ENCODE measurements around the gene DCXR. TPM values are rescaled to one million over a fixed set of nuclear protein-coding genes. Genes with fewer than 3 reads are reported as not detected.

The DCXR gene
- 51.8 and 56.6 TPM in 2 replicates for total RNA-seq

- DNase-seq (ENCODE audit: low read depth, low spot score): peak; percentile 80
Observed at GRCh38 chr17:82037092-82037888, at the start of gene DCXR. Gene DCXR (minus strand): TSS chr17:82037697. CDS start chr17:82037682, 15 bp downstream.

DNA sequence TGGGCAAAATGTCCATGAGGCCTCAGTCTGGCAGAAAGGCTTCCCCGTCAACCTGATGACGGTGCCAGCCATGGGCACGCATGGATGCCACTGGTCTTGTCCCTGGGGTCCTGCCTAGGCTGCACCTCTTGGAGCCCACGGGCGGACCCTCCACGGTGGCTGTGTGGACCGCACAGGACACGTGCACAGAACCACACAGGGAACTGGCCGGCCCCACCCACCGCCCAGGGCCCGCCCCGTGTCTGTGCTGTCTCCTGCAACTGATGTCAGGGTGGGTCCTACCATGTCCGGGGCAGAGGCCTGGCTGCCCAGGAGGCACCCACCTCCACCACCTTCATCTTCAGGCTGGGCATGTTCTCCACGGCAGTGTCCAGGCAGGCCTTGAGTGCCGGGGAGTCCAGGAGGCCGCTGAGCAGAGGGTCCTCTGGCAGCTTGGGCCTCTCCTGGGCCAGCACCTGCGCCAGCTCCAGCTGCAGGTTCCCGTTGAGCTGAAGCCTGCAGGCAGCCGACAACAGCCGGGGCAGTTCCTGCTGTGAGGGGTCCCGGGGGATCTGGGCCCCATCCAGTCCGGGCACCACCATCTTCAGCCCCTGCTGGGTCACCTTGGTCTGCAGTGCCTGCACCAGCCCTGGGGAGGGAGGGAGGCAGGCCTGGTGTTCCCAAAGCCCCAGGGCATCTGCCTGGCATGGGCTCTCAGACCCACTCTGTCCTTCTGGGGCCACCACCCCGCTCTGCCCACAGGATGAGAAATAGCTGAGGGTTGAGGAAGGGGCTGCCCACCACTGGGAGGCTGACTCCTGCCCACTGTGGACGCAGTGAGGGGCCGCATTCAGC lies 48.7 kb upstream of the DCXR start:
- DNase-seq (ENCODE audit: low read depth, low spot score): no peak

DNA sequence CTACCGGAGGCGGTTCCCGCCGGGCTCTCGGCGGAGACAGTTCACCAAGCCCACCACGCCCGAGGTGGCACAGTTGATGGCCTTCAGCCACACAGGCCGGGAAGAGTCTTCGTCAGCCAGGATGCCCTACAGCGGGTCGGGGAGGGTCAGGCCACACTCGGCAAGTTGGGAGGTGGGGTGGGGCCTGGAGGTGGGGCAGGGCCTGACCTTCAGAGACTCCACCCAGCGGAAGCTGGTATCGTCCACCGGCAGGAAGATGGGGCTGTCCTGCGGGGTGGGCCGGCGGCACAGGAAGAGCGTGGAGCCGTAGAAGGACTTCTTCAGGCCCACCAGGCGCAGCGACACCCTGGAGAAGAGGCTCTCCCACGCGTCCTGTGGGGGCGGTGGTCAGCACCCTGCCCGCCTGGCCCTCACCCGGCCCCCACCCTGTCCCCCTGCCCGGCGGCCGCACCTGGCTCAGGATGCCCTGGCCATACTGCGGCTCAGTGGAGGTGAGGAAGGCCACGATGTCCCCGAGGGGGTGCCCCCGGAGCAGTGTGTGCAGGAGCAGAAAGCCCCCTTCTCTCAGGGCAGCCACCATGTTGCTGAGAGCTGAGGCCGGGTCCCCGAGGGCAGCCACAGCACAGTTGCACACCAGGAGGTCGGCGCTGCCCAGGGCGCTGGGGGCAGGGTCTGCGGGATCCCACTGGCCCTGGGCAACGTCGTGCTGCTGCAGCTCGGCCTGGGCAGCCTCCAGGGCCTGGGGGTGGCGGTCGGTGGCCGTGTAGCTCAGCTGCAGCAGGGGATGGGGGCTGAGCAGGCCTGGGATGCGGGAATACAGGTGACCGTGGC lies 47.7 kb upstream of the DCXR start:
- no peak for DNase-seq (ENCODE audit: low read depth, low spot score)

- no peak for DNase-seq (ENCODE audit: low read depth, low spot score)
Observed at GRCh38 chr17:82084373-82085030, 47.0 kb upstream of the DCXR start.

- no peak for DNase-seq (ENCODE audit: low read depth, low spot score)
Observed at GRCh38 chr17:82083533-82084359, 46.2 kb upstream of the DCXR start.

- no peak for DNase-seq (ENCODE audit: low read depth, low spot score)
Observed at GRCh38 chr17:82083009-82083408, 45.5 kb upstream of the DCXR start.

- no peak for DNase-seq (ENCODE audit: low read depth, low spot score)
Observed at GRCh38 chr17:82082456-82082855, 45.0 kb upstream of the DCXR start.

DNA sequence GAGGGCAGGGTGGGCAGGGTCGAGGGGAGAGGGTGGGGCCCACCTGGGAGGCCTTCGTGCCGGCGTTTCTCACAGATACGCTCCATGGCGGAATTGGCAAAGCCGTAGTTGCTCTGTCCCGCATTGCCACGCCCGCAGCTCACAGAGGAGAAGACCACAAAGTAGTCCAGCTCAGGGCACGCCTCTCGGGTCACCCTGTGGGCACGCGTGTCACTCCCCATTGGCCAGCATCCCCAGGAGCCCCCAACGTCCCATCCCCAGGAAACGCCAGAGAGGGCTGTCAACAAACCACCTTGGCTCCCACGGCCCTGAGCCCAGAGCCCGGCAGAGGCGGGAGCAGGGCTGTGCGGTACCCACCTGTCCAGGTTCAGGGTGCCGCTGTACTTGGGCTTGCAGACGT lies 44.5 kb upstream of the DCXR start:
- no peak for DNase-seq (ENCODE audit: low read depth, low spot score)

- DNase-seq (ENCODE audit: low read depth, low spot score): no peak
Observed at GRCh38 chr17:82081546-82081945, 44.0 kb upstream of the DCXR start.

GRCh38 chr17:82080789-82081464 lies 43.4 kb upstream of the DCXR start:
- no peak for DNase-seq (ENCODE audit: low read depth, low spot score)

DNA sequence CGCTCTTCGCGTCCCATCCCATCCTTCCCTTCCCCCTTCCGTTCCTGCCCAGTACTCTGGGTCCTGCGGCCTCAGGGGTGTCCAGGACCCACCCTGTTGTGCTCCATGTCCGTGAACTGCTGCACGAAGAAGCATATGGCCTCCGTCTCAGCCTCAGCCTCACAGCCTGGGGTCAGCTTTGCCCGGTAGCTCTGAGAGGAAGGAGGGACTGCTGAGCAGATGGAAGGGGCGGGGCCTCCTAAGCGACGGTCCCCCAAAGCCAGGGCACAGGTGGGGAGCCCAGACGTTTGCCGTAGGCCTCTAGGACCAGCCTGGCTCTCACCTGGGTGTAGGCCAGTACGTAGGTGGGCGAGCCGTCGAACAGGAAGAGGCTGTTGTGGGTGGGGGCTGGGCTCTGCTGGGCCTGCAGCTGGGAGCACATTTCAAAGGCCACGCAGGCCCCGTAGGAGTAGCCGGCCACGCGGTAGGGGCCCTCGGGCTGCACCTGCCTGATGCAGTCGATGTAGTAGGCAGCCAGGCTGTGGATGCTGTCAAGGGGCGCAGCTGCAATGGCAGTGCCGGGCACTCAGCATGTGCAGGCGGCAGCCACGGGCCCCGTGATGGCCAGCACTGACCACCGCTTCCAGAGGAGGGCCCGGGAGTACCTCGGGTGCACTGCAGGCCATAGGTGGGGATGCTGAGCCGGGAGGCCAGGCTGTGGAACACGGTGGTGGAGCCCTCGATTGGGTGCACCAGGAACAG lies 42.7 kb upstream of the DCXR start:
- no peak for DNase-seq (ENCODE audit: low read depth, low spot score)

DNA sequence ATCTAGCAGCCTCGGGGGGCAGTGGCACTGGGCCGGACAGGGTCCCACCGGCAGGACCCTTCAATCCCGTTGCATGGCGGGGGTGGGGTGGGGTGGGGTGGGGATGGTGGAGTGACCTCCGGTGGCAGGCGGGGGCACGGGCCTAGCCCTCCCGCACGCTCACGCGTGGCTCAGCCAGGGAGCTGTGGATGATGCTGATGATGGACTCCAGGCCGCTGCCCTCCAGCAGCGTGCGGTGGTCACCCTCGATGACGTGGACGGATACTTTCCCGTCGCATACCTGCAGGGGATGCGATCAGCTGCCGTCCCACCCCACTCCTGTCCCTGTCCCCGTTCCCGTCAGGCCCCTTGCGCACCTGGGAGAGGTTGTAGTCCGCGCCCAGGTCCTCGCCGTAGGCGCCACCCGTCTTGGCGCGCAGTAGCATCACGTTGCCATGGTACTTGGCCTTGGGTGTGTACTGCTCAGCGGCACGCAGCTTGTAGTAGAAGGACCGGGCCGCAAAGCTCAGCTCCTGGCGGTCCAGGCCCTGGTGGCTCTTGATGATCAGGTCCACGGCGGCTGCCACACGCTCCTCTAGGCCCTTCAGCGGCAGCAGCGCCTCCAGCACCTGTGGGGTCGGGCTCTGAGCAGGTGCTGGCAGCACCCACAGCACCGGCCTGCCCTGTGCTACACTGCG lies 41.6 kb upstream of the DCXR start:
- no peak for DNase-seq (ENCODE audit: low read depth, low spot score)

DNA sequence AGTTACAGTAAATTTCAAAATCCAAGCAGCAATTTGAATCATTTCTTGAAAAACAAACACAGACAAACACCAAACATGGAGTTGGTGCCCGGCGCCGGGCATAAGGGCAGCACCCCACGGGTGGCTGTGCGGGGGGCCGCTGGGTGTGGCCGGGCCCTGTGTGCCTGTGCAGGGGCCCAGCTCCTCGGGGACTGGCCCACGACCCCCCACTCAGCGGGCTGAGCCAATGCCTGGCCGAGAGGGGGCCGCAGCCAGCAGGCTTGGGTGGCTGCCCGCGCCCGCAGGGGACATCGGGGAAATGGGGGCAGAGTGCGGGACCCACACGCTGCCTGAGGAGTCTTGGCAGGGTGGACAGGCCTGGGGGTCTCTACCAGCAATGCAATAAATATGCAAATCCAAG lies 40.9 kb upstream of the DCXR start:
- DNase-seq (ENCODE audit: low read depth, low spot score): no peak

- DNase-seq (ENCODE audit: low read depth, low spot score): no peak
Observed at GRCh38 chr17:82077617-82078358, 40.3 kb upstream of the DCXR start.

DNA sequence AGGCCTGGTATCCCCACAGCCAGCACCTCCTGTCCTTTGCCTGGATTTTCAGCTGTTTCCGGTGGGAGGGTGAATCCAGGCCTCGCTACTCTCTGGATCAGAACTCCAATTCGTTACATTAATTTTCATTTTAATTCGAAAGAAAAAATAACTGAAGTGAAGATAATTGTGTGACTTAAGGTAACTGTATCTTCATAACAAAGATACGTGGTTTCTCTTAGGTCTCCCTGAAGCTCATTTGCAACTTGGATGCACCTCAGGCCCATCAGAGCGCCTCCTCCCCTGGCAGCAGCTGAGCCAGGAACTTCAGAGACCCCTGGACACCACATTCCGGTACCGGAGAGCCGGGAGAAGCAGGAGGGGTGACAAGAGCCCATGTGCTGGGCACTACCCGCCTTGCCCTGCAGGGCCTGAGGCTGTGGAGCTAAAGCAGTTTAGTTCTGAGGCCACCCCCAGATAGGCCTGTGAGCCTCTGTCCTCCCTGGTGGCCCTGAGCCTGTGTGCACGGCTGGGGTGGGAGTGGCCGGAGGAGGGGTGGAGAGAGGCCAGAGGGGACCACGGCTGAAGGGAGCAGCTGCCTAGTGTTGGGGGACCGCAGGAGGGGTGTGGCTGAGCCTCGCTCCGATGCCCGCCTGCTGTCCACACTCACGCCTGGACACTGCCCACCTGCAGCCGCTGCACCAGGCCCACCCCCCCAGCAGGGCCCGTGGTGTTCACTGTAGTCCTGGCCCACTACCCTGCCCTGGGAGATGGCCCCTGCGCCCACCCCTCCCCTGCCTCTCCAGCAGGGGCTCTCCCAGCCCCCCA lies 39.5 kb upstream of the DCXR start:
- DNase-seq (ENCODE audit: low read depth, low spot score): no peak

GRCh38 chr17:82076018-82076784 lies 38.7 kb upstream of the DCXR start:
- no peak for DNase-seq (ENCODE audit: low read depth, low spot score)
